Stimulated activated CD8-positive, alpha-beta memory T cell treated with anti-CD3 and anti-CD28 coated beads, Interleukin-12 subunit alpha, Interleukin-12 subunit beta, amount 100 ng/mL, for 4 hours (primary cell): ENCODE results near the gene LPGAT1.

Experiments used
- DNase-seq: peaks from one replicate; pipeline ENCODE4 v3.0.0-alpha.2; 2020; ENCODE audit warnings: low read depth

LPGAT1 gene

DNA sequence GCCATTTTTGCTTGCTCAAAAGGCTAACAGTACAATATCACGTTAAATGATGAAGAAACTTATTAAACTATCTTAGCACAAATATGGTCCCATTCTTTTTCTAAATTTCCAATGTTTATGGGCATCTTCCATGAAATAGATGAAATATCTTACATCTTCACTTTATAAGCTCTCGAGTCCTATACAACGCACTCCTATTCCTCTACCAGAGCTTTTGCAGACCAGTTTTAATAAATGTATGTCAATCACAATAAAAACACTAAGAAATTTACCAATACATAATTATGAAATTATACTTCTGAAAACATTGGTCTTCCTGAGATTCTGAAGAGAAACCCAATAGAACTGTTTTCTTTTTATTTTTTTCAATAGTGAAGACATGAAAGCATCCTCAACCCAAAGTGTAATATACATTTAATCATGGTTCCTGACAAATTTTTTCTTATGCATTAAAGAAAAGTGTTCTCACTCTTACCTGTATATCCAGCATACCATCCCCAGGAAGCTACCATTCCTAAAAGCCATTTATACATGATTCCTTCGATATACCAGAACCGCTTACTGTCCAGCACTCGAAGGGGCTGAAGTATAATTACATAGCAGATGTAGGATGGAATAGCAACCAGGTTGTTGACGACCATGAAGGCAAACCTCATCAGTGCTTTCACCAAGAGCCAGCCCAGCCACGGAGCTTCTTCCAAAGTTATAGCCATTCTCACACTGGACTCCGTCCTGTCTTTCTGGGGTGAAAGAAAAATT lies 1.8 kb downstream of the LPGAT1 start:
- no peak for DNase-seq

DNA sequence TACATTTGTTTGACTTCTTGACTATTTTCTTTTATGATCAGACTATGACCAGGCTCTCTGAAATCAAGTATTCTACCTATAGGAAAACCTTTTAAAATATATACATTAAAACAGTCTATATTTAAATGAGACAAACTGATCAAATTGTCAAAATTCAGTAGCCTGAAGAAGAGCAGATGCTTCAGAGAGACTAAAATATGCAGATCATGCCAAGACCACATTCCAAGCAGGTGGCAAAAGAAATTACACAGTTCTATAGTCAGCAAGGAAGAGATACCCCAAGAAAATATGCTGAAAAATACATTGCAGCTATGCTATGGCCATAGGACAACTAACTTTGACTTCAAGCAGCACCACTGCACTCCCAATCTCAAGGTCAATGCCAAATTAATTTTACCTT lies 3.5 kb downstream of the LPGAT1 start:
- no peak for DNase-seq

DNA sequence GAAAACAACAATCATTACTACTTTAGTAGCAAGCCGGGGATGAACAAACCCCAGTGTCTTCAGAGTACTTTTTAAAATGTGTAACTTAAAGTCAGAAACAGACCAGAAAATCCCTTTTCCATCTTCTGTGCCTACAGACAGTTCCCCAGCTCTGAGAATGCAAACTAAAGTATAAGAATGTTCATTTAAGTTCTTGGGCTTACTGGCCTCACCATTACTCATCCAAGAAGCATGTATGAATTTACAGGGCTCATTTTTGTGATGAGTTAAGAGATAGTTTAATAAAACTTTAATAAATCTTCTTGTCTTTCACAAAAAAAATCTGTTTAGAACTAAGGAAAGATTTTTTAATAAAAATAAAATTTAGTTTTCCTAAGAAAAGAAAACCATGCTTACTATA lies 4.6 kb downstream of the LPGAT1 start:
- no peak for DNase-seq

DNA sequence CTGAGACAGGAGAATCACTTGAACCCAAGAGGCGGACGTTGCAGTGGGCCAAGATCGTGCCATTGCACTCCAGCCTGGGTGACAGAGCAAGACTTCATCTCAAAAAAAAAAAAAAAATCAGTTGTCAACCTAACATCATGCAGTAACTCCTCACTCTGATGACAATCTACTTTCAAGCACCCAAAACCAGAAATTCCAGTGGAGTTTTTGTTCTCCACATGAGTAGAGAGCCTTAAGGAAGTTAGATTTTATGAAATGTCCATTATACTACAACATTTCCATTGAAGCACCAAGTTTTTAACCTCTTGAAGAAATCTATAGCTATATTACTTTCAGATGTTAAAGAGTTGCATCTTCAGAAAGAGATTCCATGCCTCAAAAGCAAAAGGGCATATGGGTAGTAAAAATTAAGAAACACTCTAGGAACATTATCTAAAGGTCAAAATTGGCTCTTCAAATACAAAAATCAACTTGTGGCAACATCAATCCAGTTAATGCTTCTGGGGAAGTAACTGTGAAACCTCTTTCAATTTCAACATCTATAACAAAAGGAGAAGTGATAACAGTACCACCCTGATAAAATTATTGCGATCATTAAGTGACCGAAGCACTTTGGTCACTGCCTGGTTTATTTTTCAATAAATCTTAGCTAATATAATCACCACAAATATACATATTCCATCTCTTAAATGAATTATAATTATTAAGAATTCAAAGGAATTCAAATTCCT lies 7.7 kb downstream of the LPGAT1 start:
- DNase-seq = no peak

DNA sequence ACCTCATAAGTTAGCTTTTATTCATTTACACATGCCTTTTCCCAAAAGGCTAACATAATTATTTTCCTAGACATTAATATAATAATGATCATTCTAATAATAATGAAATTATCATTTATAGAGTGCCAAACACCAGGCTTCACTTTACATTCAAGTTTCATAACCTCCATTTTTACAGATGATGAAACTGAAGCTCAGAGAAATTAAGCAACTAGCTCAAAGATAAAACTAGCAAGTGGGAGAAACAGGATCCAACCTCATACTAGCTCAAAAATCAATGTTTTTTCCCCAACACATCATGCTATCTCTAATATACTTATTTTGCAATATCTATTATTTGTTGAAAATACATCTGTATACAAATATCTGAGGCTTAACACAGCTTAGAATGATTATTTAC lies 14.0 kb downstream of the LPGAT1 start:
- no peak for DNase-seq

DNA sequence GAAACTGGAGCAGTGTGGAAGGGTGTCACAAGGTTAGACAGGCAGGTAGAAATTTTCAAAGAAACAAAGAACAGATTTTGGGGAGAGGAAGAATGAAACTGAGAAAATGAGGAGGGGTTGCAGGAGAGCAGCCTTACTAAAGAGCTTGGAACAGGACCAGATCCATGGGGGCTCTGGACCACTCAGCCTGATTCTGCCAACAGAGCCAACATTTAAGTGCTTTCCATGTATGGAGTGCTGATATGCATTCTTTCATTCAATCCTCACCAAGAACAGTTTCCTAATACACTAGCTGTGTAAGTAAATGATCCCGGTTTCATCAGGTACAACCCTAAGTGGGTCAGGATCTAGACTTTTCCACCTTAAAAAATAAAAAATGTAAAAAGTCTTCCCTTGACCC lies 16.2 kb downstream of the LPGAT1 start:
- no peak for DNase-seq

DNA sequence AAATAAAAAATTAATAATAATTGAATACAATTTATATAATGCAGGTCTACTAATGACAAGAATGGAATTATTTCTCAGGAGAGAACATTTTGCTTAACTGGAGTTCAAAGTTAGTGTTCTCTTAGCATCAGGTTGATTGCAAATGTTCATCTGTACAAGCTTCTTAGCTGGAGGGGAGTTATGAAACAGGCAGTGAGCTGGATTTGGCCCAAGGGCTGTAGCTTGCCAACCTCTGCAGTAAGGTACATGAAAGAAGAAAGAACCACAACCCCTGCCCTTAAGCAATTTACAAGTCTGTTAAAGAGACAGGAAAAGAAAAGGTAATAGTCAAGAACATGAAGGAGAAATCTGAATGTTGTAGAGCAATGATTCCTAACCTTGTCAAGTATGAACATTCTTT lies 17.0 kb downstream of the LPGAT1 start:
- no peak for DNase-seq

DNA sequence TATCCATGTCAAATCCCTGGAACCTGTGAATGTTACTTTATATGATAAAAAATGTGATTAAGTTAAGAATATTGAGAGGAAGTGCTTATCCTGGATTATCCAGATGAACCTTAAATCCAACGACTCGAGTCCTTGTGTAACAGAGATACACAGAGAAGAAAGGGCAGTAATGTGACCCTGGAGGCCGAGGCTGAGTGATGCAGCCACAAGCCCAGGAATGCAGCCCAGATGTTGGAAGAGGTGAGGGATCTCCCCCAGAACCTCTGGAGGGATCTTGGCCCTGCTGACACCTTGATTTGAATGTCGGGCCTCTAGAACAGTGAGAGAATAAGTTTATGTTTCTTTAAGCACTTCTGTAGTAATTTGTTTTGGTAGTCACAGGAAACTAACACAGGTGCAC lies 18.0 kb downstream of the LPGAT1 start:
- DNase-seq = no peak

DNA sequence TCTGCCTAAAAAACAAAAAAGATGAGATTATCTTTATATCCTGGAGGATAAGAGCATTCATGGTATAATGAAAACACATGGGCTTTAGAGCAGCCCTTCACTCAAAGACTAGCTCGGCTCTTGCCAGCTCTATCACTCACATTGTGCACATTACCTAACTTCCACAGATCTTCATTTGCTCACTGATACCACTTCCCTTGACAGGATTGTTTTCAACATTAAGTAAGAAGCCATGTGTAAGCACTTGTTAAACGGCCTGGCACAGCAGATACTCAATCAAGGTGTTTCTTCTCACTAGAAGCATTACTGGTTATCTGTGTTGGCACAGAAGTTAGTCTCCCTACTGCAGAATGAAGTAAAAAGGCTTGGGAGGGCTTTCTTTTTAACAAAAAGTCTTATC lies 18.7 kb downstream of the LPGAT1 start:
- no peak for DNase-seq

DNA sequence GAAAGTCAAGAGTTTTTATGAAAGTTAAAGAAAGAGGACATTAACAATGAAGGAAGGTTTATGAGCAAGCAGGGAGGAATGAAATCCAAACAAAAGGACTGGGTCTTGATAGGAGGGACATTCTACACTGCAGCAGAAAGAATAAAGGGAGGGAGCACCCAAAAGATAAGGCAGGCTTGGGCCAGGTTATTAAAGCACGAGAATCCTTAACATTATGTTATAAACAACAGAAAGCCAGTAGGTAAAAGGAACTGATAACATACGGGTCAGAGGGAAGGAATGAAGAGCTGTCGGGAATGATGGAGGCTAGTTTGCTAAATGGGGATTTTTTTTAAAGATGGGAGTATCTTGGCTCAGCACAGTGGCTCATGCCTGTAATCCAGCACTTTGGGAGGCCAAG lies 19.4 kb downstream of the LPGAT1 start:
- DNase-seq = no peak

DNA sequence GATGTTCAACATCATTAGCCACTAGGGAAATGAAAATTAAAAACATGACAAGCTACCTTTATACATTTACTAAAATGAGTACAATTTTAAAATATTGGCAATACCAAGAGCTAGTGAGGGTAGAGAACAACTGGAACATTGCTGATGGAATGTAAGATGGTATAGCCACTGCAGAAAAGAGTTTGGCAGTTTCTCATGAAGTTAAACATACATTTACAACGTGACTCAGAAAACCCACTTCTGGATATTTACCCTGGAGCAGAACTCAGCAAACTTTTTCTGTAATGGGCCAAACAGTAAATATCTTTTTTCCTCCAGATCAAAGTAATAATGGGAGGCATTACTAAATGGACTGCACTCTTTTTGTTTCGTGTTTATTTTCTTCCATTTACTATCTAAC lies 22.1 kb downstream of the LPGAT1 start:
- DNase-seq = no peak

DNA sequence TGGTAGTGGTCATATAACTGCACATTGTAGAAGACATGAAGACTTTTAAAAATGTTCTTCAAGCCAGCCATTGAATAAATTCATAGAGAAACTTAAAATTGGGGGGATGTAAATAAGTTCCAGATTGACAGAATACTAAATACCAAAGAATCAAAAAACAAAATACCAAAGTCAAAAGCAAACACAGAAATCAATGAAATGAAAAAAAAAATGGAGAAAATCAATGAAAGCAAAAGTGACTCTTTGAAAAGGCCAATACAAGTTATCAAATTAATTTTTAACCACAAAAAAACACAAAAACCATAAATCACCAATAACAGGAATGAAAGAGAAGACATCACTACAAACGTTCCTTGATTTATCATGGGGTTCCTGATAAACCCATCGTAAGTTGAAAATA lies 25.6 kb downstream of the LPGAT1 start:
- no peak for DNase-seq

DNA sequence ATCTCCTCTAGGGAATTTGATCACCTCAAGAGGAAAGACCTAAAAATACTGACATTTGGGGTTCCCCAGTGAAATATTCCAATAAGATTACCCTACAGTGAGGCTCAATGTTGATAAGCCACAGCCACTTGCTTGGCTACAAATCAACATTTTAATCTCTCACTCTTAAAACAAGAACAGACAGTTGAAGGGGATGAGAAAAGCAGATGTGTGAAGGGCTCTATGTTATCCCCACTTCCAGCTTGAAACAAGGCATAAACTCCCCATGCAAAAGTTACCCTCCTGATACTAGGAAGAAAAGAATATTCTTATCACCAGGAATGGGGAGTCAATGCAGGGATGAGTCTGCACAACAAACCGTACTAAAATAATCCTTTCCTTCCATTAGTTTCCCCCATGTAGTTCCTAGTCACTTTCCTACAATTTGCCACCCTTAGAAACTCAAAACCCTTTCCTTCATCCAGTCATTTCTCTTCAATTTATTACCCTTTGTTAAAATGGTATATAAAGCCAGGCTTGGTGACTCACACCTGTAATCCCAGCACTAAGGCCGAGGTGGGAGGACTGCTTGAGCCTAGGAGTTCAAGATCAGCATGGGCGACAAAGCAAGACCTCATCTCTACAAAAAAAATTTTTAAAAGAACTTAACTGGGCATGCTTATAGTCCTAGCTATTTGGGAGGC lies 29.5 kb downstream of the LPGAT1 start:
- DNase-seq = no peak

DNA sequence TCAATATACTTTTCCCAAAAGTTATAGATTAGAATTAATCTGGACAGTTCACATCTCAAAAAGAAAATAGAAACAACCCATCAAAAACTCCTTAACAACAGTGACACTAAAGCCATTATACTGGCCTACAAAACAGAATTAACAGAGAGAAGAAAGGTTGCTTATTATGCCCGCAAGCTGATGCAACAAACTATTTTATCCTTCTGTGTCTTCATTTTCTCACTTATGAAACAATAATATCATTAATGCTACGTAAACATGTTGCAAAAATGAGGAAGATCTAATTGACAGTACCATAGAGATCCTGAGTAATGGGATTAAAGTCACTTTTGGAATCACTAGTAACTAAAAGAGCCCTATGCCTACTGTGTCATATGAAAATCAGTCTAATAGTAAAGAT lies 32.6 kb downstream of the LPGAT1 start:
- DNase-seq = no peak

DNA sequence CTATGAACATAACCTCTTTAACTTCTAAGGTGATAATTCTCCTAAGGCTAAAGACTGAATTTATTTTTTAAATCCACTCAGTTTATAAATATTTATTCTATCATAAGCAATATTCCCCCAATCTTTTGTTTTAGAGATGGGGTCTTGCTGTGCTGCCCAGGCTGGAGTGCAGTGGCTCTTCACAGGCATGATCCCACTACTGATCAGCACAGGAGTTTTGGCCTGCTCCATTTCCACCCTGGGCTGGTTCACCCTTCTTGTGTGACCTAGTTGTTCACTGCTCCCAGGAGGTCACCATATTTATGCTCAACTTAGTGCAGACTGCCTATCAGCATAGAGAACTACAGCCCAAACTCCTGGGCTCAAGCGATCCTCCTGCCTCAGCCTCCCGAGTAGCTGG lies 38.6 kb downstream of the LPGAT1 start:
- DNase-seq = no peak

DNA sequence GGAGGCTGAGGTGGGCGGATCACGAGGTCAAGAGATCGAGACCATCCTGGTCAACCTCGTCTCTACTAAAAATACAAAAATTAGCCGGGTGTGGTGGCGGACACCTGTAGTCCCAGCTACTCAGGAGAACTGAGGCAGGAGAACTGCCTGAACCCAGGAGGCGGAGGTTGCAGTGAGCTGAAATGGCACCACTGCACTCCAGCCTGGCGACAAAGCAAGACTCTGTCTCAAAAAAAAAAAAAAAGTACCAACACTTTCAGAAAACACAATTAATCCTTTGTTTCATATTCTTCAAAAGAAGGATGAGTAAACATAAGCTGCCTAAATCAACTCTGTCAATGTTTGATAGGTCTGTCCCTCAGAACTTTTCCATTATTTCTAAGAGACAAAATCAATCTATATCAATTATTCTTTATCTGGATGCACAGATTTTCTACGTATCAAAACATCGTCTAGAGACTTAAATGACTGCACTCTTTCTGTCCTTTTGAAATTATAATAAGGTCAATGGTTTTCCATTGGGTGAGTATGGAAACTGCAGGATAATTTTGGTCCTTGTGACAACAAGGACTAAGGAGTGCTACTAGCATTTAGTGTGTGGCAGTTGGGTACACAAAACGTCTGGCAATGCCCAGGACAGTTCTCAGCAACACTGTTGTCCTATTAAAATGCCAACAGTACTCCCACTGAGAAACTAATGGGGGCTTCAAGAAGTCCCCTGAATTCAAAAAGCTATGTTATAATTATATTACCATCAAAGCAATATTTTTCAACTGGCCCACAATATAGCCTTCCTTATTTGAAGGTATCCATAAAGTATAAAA lies 40.7 kb downstream of the LPGAT1 start:
- no peak for DNase-seq

DNA sequence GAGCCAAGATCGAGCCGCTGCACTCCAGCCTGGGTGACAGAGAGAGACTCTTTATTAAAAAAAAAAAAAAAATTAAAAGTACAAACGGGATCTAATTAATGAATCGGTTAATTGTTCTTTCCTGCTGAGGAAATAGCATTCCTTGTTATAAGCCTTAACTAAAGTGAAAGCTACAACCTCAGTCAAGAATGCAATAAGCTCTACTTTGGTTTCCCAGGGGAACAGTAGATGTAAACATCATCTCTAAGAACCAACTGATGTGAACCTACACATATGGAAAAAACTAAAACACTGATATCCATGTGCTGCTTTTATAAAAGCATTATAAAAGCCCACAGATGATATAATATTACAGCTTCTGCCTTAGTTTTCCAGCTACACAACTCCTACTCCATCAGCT lies 41.9 kb downstream of the LPGAT1 start:
- DNase-seq = no peak

DNA sequence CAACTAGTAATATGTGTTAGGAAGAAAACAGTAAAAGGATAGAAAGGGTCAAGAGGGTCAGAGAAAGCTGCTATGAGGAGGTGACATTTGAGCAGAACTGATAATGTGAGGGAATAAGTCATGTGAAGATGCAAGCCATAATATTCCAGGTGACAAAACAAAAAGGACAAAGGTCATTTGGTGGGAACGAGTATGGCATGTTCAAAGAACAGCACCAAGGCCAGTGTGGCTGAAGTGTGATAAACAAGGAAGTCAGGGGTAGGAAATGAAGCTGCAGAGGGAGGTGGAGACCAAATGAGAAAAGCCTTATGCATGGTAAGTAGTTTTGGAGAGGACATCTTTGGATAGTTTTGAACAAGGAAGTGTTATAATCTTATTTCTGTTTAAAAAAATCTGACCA lies 46.7 kb downstream of the LPGAT1 start:
- DNase-seq = no peak

DNA sequence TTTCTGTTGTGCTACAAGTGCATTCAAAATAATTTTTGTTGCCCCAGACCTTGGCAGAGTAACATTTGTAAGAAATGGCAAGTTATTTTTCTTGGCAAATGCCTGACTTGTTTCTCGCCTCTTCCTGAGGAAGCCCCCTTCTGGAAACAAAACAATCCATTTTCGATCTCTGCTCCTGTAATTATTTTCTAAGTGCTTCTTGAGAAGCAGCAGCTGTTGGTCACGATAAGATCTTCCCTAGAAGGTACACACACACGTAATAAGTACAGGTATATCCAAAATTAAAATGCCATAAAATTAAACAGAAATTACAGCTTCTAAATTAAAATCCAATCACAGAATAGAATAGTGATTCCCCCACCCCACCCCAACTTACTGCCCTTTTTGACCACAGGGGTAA lies 47.3 kb downstream of the LPGAT1 start:
- DNase-seq = no peak

DNA sequence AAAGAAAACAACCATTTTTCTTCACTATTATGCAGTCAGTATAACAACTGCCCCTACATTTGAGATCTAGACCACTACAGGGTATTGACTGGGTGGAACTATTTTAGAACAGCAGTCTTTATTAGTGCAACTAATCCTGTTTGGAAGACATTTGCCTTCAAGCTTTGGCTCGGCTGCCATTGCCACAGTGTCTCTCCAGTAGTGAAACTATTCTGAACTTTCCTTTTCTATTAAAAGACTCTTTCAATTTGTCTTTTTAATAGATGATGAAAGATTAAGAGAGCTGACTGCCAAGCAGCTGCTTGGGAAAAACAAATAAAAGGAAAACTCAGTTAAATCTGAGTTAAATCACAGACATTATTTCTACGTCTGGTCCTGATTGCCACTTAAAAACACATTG lies 49.3 kb downstream of the LPGAT1 start:
- no peak for DNase-seq

DNA sequence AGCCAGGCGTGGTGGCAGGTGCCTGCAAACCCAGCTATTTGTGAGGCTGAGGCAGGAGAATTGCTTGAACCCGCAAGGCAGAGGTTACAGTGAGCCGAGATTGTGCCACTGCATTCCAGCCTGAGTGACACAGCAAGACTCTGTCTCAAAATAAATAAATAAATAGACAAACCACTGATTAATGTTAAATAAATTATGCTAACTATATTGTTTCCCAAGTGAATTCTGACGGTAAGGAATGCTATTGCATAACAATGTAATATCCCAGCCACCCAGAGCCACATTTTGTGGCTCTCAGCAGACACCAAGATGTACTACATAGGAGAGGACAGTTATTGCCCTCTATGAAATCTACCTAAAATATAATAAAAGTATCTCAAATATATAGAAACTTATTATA lies 55.4 kb downstream of the LPGAT1 start:
- DNase-seq = no peak

DNA sequence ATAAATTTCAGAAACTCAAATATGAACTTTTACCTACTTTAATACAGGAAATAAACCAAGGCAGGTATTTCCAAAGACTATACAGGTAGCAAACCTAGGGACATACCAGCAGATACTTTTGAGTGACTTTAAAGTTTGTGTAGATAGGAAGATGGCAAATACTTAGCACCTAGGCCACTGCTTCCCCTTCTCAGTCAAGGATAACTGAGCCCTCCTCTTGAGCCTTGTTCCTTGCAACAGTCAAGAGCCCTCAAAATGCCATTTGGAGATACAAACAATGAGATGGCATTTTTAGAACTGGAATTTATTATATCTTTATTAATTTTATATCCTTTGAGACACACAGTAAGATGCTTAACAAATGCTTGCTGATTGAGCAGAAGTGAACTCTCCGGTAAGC lies 65.9 kb downstream of the LPGAT1 start:
- DNase-seq = no peak

DNA sequence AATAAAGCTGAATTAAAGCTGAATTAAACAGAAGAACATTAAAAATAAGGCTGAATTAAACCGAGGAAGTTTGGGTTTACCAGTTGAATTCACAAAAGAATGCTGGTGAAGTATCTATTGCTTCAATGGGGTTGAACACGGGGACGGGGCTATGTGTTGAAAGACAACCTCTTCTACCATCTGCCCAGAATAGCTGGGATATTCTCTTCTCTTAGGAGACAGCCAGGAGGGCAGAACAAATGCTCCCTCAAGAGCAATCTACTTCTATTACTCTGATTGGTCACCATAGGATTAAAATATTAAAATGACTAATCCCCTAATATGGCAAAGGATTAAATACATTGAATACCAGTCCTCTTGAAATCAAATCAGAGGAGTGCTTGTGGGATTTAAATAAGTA lies 68.4 kb downstream of the LPGAT1 start:
- DNase-seq = no peak
